Renal cortical epithelial cell (primary cell): ENCODE results near the gene LCN15. TPM values are rescaled to one million over a fixed set of nuclear protein-coding genes. Genes with fewer than 3 reads are reported as not detected.
A peak's percentile ranks its signal among the peaks of the same experiment; 100 is the strongest.
"Not testable (repeated sequence)": the region's sequence is repeated elsewhere in the genome, so short reads cannot be mapped to it uniquely, and the experiment has no call there.

Experiments
- DNase-seq: peaks from one replicate; pipeline ENCODE4 v3.0.0-alpha.2; 2011; ENCODE audit warnings: low read depth
- total RNA-seq: library from RNA; depleted of rRNA; stranded (reverse); fragments of >200 nt; gene quantifications from 2 replicates; pipeline ENCODE4 v1.2.3, GENCODE V29; 2014

The LCN15 gene
- total RNA-seq, 1 donor from 2014 or later, result not detected

GRCh38 chr9:136775191-136775590 is 10.9 kb upstream of the LCN15 start:
- DNase-seq, result no peak

GRCh38 chr9:136774416-136775045 is 10.2 kb upstream of the LCN15 start:
- no peak for DNase-seq

GRCh38 chr9:136773386-136774044 is 9.2 kb upstream of the LCN15 start:
- no peak for DNase-seq

- DNase-seq, result no peak
Measured at GRCh38 chr9:136771907-136772415, 7.6 kb upstream of the LCN15 start.

GRCh38 chr9:136769710-136770191 is 5.4 kb upstream of the LCN15 start:
- DNase-seq, result no peak

GRCh38 chr9:136766410-136767120 is 2.2 kb upstream of the LCN15 start:
- peak; percentile 60 for DNase-seq

- not testable (repeated sequence) for DNase-seq
Measured at GRCh38 chr9:136765745-136766409, 1.6 kb upstream of the LCN15 start.

- no peak for DNase-seq
Measured at GRCh38 chr9:136765041-136765440, 723 bp upstream of the LCN15 start.

GRCh38 chr9:136763649-136764035 is 676 bp downstream of the LCN15 start:
- DNase-seq, result no peak

GRCh38 chr9:136762915-136763648 is 1.2 kb downstream of the LCN15 start:
- DNase-seq, result no peak

- DNase-seq, result no peak
Measured at GRCh38 chr9:136762221-136762691, 2.1 kb downstream of the LCN15 start.

- no peak for DNase-seq
Measured at GRCh38 chr9:136761545-136761981, 2.8 kb downstream of the LCN15 start.

GRCh38 chr9:136760834-136761544 is 3.3 kb downstream of the LCN15 start:
- DNase-seq, result peak; percentile 45

GRCh38 chr9:136760424-136760823 is 3.9 kb downstream of the LCN15 start:
- no peak for DNase-seq

GRCh38 chr9:136759436-136760325 is 4.6 kb downstream of the LCN15 start:
- DNase-seq, result no peak

- no peak for DNase-seq
Measured at GRCh38 chr9:136759001-136759400, 5.3 kb downstream of the LCN15 start.

- no peak for DNase-seq
Measured at GRCh38 chr9:136757751-136758140, 6.6 kb downstream of the LCN15 start.

GRCh38 chr9:136757328-136757727 is 7.0 kb downstream of the LCN15 start:
- DNase-seq, result no peak

GRCh38 chr9:136756836-136757235 is 7.5 kb downstream of the LCN15 start:
- DNase-seq, result no peak

- no peak for DNase-seq
Measured at GRCh38 chr9:136756134-136756438, 8.2 kb downstream of the LCN15 start.
